Epithelial cell of esophagus (primary cell): ENCODE measurements around the gene STON1.
"Not testable (repeated sequence)": the region's sequence is repeated elsewhere in the genome, so short reads cannot be mapped to it uniquely, and the experiment has no call there.

Source experiments
- DNase-seq: peaks from one replicate; pipeline ENCODE4 v3.0.0; 2010; ENCODE audit warnings: low read depth
- H3K4me3 ChIP-seq: 2 replicates; pipeline ENCODE4 v1.5.1; 2011; ENCODE audit warnings: mild to moderate bottlenecking, low read length, control low read depth
- CTCF ChIP-seq: IDR thresholded peaks from 2 replicates; pipeline ENCODE4 v1.5.1; 2011; ENCODE audit warnings: low read depth, mild to moderate bottlenecking, low read length, control low read depth, inconsistent platforms; ENCODE audit not compliant: insufficient read depth; ENCODE audit errors: missing control alignments

Gene STON1

GRCh38 chr2:48592067-48592466, 62.1 kb downstream of the STON1 start:
- H3K4me3 ChIP-seq, result no peak overlapping the region
- no peak for DNase-seq
- TF ChIP-seq CTCF, result no peak

- DNase-seq, result not testable (repeated sequence)
These were observed 66.8 kb downstream of the STON1 start for GRCh38 chr2:48596751-48597150.

GRCh38 chr2:48597492-48597891, 67.5 kb downstream of the STON1 start:
- DNase-seq, result no peak
- no peak for TF ChIP-seq CTCF
- no peak overlapping the region for H3K4me3 ChIP-seq

More at GRCh38 chr2:48596751-48597150, 66.8 kb downstream of the STON1 start:
- H3K4me3 ChIP-seq, result not testable (repeated sequence)

- no peak overlapping the region for H3K4me3 ChIP-seq
- TF ChIP-seq CTCF, result peak; percentile 78
- peak; percentile 46 for DNase-seq
These were observed 70.4 kb downstream of the STON1 start for GRCh38 chr2:48600204-48600813.

- no peak for TF ChIP-seq CTCF
- DNase-seq, result peak; percentile 6
- H3K4me3 ChIP-seq, result no peak overlapping the region
These were observed 71.0 kb downstream of the STON1 start for GRCh38 chr2:48600917-48601316.

GRCh38 chr2:48601349-48601748, 71.4 kb downstream of the STON1 start:
- peak; percentile 52 for DNase-seq
- H3K4me3 ChIP-seq, result no peak overlapping the region
- TF ChIP-seq CTCF, result peak; percentile 75

GRCh38 chr2:48605482-48606175, 75.7 kb downstream of the STON1 start:
- DNase-seq, result no peak
- no peak for TF ChIP-seq CTCF
- no peak overlapping the region for H3K4me3 ChIP-seq
